ENCODE data around the gene GEN1.

DNA sequence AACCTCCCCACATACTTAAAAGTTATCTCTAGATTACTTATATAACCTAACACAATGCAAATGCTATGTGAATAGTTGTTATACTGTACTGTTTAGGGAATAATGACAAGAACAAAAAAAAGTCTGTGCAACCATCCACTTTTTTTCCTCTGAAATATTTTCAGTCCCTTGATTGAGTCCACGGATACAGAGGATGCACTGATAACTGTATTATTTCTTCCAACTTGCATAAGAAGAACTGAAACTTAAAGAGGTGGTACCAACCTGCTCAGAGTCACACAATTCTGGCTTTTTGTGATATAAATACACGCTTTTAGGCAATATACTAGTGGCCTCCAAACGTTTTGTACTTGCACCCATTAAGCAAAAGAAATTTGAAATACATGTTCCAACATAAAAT is 1.7 kb upstream of the GEN1 start:
- TF ChIP-seq, protein P1, sequence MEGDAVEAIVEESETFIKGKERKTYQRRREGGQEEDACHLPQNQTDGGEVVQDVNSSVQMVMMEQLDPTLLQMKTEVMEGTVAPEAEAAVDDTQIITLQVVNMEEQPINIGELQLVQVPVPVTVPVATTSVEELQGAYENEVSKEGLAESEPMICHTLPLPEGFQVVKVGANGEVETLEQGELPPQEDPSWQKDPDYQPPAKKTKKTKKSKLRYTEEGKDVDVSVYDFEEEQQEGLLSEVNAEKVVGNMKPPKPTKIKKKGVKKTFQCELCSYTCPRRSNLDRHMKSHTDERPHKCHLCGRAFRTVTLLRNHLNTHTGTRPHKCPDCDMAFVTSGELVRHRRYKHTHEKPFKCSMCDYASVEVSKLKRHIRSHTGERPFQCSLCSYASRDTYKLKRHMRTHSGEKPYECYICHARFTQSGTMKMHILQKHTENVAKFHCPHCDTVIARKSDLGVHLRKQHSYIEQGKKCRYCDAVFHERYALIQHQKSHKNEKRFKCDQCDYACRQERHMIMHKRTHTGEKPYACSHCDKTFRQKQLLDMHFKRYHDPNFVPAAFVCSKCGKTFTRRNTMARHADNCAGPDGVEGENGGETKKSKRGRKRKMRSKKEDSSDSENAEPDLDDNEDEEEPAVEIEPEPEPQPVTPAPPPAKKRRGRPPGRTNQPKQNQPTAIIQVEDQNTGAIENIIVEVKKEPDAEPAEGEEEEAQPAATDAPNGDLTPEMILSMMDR (IDR thresholded peaks at IDR 0.05; ENCODE audit: insufficient read depth, low read length, poor library complexity, severe bottlenecking): no peak
- TF ChIP-seq EZH2phosphoT487 (conservative IDR thresholded peaks at IDR 0.05; ENCODE audit: low read length): no peak
